Measurements from ENCODE around the gene CD84.

DNA sequence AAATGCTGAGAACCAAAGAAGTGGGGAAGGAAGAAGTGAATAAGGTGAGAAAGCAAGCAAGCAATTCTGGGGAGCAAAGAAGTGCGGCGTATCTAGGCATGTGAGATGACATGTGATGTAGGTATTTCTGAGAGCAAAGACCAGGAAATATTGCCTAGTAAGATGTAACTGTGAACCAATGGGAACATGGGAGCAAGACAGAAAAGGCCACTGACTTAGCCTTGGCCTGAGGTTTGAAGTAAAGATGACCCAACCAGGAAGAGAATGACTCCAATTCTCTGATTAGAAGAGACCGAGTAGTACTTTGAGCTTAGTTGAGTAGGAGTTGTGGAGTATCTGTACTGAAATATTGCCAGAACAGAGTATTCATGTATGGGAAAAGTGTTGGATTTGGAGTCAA is 87.3 kb downstream of the CD84 start:
- TF ChIP-seq EZH2 (IDR thresholded peaks at IDR 0.05; ENCODE audit: borderline replicate concordance, low read depth, low read length, severe bottlenecking), result no peak
- TF ChIP-seq, protein P1, sequence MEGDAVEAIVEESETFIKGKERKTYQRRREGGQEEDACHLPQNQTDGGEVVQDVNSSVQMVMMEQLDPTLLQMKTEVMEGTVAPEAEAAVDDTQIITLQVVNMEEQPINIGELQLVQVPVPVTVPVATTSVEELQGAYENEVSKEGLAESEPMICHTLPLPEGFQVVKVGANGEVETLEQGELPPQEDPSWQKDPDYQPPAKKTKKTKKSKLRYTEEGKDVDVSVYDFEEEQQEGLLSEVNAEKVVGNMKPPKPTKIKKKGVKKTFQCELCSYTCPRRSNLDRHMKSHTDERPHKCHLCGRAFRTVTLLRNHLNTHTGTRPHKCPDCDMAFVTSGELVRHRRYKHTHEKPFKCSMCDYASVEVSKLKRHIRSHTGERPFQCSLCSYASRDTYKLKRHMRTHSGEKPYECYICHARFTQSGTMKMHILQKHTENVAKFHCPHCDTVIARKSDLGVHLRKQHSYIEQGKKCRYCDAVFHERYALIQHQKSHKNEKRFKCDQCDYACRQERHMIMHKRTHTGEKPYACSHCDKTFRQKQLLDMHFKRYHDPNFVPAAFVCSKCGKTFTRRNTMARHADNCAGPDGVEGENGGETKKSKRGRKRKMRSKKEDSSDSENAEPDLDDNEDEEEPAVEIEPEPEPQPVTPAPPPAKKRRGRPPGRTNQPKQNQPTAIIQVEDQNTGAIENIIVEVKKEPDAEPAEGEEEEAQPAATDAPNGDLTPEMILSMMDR (IDR thresholded peaks at IDR 0.05; ENCODE audit: borderline replicate concordance, extremely low read depth, low read length, poor library complexity, severe bottlenecking), result no peak
